ENCODE measurements around the gene PRR15L. TPM values are rescaled to one million over a fixed set of nuclear protein-coding genes. Genes with fewer than 3 reads are reported as not detected.

Gene PRR15L
- polyA plus RNA-seq, 3 donors: not detected

DNA sequence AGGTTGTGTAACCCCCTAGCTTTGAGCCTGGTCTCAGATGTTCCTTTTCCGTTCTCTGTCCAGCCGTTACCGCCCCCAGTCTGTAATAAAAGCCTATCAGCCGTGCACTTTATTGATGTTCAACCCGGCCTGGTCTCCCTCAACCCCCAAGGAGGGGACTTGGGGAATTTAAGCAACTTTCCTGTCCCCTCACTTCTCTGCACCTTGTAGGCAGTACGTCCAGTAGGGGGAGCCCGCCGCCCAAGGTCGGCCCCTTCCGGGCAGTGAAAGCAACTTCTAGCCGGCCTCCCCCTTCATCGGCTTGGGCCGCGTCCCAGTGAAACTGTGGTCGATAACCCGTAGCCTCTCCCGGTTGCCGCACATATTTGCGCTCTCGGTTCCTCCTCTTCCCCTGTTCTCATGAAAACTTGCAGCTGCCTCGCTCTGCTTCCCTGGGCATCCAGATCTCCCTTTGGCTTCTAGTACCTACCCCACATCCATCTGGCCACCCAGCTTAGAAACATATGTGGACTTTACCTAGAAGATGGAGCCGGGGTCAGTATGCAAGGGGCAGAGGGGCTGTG lies 8.4 kb downstream of the PRR15L start:
- peak; percentile 58 to 76 (median 71) for DNase-seq
- peak overlapping the region; percentile 79 for H3K4me2 ChIP-seq (replicated peaks; ENCODE audit: extremely low read depth, low read length, poor library complexity, severe bottlenecking)
- WGBS (ENCODE audit: insufficient coverage): 1% methylated on average over 17 of the region's 22 CpGs
- H3K27me3 ChIP-seq (ENCODE audit: control insufficient read depth in 2 of 2, insufficient read depth in 2 of 2, low read length in 2 of 2): no peaks in the 10 kb centered on the region
- peak overlapping the region; percentile 37 to 60 for H3K27ac ChIP-seq (ENCODE audit: low read depth in 1 of 2, low read length in 2 of 2)
- peaks cover 3 to 13% of the 10 kb centered on the region in 2 donors for H3K36me3 ChIP-seq (replicated peaks in 1 of 2; ENCODE audit: control insufficient read depth in 1 of 2, insufficient read depth in 2 of 2, low read length in 2 of 2)
- peak overlapping the region; percentile 2 to 72 (median 18) for H3K4me3 ChIP-seq (replicated peaks in 1 of 3; ENCODE audit: low read depth in 2 of 3, low read length in 3 of 3)
- Mint-ChIP-seq H3K27ac (peak overlapping the region in 6 of 7 donors; percentile 33 to 88 (median 66)), H3K9me3 (peaks cover 0 to 2% (median 0%) of the 10 kb centered on the region in 7 donors), H3K36me3 (peaks cover 22 to 27% of the 10 kb centered on the region in 2 donors), H3K4me3 (peak overlapping the region; percentile 79 to 95), H3K27me3 (ENCODE audit: low read depth in 3 of 3) (peaks cover 0 to 1% (median 0%) of the 10 kb centered on the region in 3 donors), H3K4me1 (peaks cover 60% of the 10 kb centered on the region)
- TF ChIP-seq, protein P1, sequence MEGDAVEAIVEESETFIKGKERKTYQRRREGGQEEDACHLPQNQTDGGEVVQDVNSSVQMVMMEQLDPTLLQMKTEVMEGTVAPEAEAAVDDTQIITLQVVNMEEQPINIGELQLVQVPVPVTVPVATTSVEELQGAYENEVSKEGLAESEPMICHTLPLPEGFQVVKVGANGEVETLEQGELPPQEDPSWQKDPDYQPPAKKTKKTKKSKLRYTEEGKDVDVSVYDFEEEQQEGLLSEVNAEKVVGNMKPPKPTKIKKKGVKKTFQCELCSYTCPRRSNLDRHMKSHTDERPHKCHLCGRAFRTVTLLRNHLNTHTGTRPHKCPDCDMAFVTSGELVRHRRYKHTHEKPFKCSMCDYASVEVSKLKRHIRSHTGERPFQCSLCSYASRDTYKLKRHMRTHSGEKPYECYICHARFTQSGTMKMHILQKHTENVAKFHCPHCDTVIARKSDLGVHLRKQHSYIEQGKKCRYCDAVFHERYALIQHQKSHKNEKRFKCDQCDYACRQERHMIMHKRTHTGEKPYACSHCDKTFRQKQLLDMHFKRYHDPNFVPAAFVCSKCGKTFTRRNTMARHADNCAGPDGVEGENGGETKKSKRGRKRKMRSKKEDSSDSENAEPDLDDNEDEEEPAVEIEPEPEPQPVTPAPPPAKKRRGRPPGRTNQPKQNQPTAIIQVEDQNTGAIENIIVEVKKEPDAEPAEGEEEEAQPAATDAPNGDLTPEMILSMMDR (IDR thresholded peaks at IDR 0.05): peak; percentile 95
- peak overlapping the region; percentile 47 for H3K9ac ChIP-seq (ENCODE audit: insufficient read depth, low read length, poor library complexity, severe bottlenecking)
- peaks cover 54 to 60% of the 10 kb centered on the region in 2 donors for H3K4me1 ChIP-seq (ENCODE audit: control insufficient read depth in 1 of 2, insufficient read depth in 2 of 2, low read length in 2 of 2)
- no peaks in the 10 kb centered on the region for H3K9me3 ChIP-seq (replicated peaks in 1 of 2; ENCODE audit: control insufficient read depth in 1 of 2, insufficient read depth in 1 of 2, low read length in 2 of 2)
- peak overlapping the region; percentile 85 for H2AFZ ChIP-seq (ENCODE audit: insufficient read depth, low read depth, low read length, poor library complexity, severe bottlenecking)
- intact Hi-C loops (cut with micrococcal nuclease): loop anchor here in 1 of 2 donors (10.0 kb wide), 1 partner anchor 54 kb away; the partner anchor contains the start of gene SP2
- no peaks in the 10 kb centered on the region for H3K79me2 ChIP-seq (ENCODE audit: insufficient read depth, low read length)
- H4K20me1 ChIP-seq (ENCODE audit: insufficient read depth, low read length): no peaks in the 10 kb centered on the region

DNA sequence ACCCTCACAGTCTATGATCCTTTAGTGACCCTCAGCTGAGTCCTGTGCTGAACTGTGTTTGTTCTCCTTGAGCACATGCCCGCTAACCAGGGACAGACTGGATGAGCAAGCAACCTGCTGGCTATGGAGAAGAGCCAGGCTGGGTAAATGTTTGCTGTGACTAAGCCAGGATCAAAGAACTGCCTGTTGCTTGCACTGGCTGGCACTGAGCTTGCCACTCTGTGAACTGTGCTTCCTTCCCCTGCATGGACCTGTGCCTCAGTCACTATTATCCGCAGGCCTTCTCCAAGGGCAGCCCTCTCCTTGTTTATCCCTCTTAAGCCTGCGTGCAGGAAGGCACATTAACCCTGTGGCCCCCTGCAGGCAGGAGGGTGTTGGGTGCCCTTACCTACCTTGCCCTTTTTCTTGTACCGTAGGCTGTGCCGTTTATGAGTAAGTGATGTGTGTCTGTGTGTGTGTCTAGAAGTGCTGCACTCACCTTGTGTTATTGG lies 8.9 kb downstream of the PRR15L start:
- no peak for DNase-seq
- H3K27me3 ChIP-seq (ENCODE audit: control insufficient read depth in 2 of 2, insufficient read depth in 2 of 2, low read length in 2 of 2): no peaks in the 10 kb centered on the region
- H3K4me1 ChIP-seq (ENCODE audit: control insufficient read depth in 1 of 2, insufficient read depth in 2 of 2, low read length in 2 of 2): peaks cover 56 to 65% of the 10 kb centered on the region in 2 donors
- H3K9ac ChIP-seq (ENCODE audit: insufficient read depth, low read length, poor library complexity, severe bottlenecking): no peak overlapping the region
- H2AFZ ChIP-seq (ENCODE audit: insufficient read depth, low read depth, low read length, poor library complexity, severe bottlenecking): no peak overlapping the region
- WGBS (ENCODE audit: insufficient coverage): 100% methylated on average over 1 of the region's 5 CpGs
- H3K27ac ChIP-seq (ENCODE audit: low read depth in 1 of 2, low read length in 2 of 2): no peak overlapping the region
- no peaks in the 10 kb centered on the region for H3K9me3 ChIP-seq (replicated peaks in 1 of 2; ENCODE audit: control insufficient read depth in 1 of 2, insufficient read depth in 1 of 2, low read length in 2 of 2)
- peaks cover 0 to 2% (median 0%) of the 10 kb centered on the region in 7 donors for H3K9me3 Mint-ChIP-seq
- TF ChIP-seq, protein P1 (IDR thresholded peaks at IDR 0.05): no peak
- no peaks in the 10 kb centered on the region for H4K20me1 ChIP-seq (ENCODE audit: insufficient read depth, low read length)
- peaks cover 23 to 28% of the 10 kb centered on the region in 2 donors for H3K36me3 Mint-ChIP-seq
- peaks cover 0 to 1% (median 0%) of the 10 kb centered on the region in 3 donors for H3K27me3 Mint-ChIP-seq (ENCODE audit: low read depth in 3 of 3)
- no peak overlapping the region for H3K4me2 ChIP-seq (replicated peaks; ENCODE audit: extremely low read depth, low read length, poor library complexity, severe bottlenecking)
- peaks cover 64% of the 10 kb centered on the region for H3K4me1 Mint-ChIP-seq
- no peaks in the 10 kb centered on the region for H3K79me2 ChIP-seq (ENCODE audit: insufficient read depth, low read length)
- H3K4me3 Mint-ChIP-seq: peak overlapping the region in 1 of 2 donors; percentile 79
- H3K27ac Mint-ChIP-seq: peak overlapping the region in 2 of 7 donors; percentile 58 to 79
- intact Hi-C loops (cut with micrococcal nuclease): loop anchor here in 1 of 2 donors (10.0 kb wide), 1 partner anchor 54 kb away; the partner anchor contains the start of gene SP2
- H3K4me3 ChIP-seq (replicated peaks in 1 of 3; ENCODE audit: low read depth in 2 of 3, low read length in 3 of 3): no peak overlapping the region
- H3K36me3 ChIP-seq (replicated peaks in 1 of 2; ENCODE audit: control insufficient read depth in 1 of 2, insufficient read depth in 2 of 2, low read length in 2 of 2): peaks cover 3 to 13% of the 10 kb centered on the region in 2 donors
